K562 (cell line): ENCODE results near the gene EFR3B. TPM values are rescaled to one million over a fixed set of nuclear protein-coding genes. Genes with fewer than 3 reads are reported as not detected.

Experiments used
- ATAC-seq: fragments of 200-7000 bp; cut with Tn5 transposase; 3 replicates; pipeline ENCODE4 v1.9.1; 2020; ENCODE audit warnings: moderate library complexity
- BruUV-seq: library from RNA; stranded (reverse); fragments of 400-500 nt; replicated peaks from 2 replicates; lab custom pipeline; 2021; lab: Mats Ljungman, UMichigan
- CTCF ChIA-PET: fragments of 300-600 bp; formaldehyde crosslinking; extraction: SDS; loops from one replicate; lab custom pipeline; 2021; ENCODE audit warnings: low intra/inter-chr PET ratio; lab: Yijun Ruan, JAX
- POLR2A ChIA-PET: fragments of 300-600, 350-650 bp; sonication (Branson Sonifier 250); formaldehyde crosslinking; extraction: SDS; loops from one replicate; lab custom pipeline; 2021; ENCODE audit warnings: antibody characterized with exemption, inconsistent platforms; lab: Yijun Ruan, JAX
- DNase-seq, 4 experiments: peaks; one replicate each; pipeline versions ENCODE4 v3.0.0 to v3.0.0-alpha.2; 2011 to 2018; ENCODE audit warnings: low spot score in 3 of 4, mixed read lengths in 3 of 4; ENCODE audit errors: extremely low read depth in 1 of 4
- FAIRE-seq: peaks from 2 replicates; lab custom pipeline; 2011; peaks lifted over from hg19 to GRCh38; lab: Jason Lieb, UNC
- H2AFZ ChIP-seq: 2 replicates; pipeline ENCODE4 v1.6.0; 2011; ENCODE audit warnings: low read depth, low read length, control low read depth, inconsistent platforms
- H3K27ac ChIP-seq: fragments of 200-600 bp; 3 replicates; pipeline ENCODE4 v1.8.0; 2011; ENCODE audit warnings: low read depth, mild to moderate bottlenecking, control low read depth, inconsistent platforms, low read length, moderate library complexity, mixed read lengths; ENCODE audit errors: extremely low read depth
- H3K27me3 ChIP-seq, 2 experiments: fragments of 300-600 bp in 1 of 2; 2 replicates in 1 of 2; 3 replicates in 1 of 2; pipeline versions ENCODE4 v1.6.0 to v1.8.0; 2011; ENCODE audit warnings: inconsistent platforms in 2 of 2, low read length in 2 of 2, mild to moderate bottlenecking in 1 of 2, mixed read lengths in 1 of 2, moderate library complexity in 1 of 2; ENCODE audit not compliant: control insufficient read depth in 2 of 2, insufficient read depth in 2 of 2
- H3K36me3 ChIP-seq: fragments of 300-600 bp; 3 replicates; pipeline ENCODE4 v1.8.0; 2011; ENCODE audit warnings: mild to moderate bottlenecking, low read length, inconsistent platforms; ENCODE audit not compliant: control insufficient read depth, insufficient read depth
- H3K4me1 ChIP-seq, 2 experiments: fragments of 200-600 bp in 1 of 2; replicated peaks in 1 of 2; 2 replicates in 1 of 2; 3 replicates in 1 of 2; pipeline versions ENCODE4 v1.5.1 to v1.8.0; 2011; ENCODE audit warnings: inconsistent platforms in 2 of 2, low read length in 2 of 2, mild to moderate bottlenecking in 1 of 2, mixed read lengths in 1 of 2, moderate library complexity in 1 of 2; ENCODE audit not compliant: control insufficient read depth in 2 of 2, insufficient read depth in 2 of 2
- H3K4me2 ChIP-seq: 2 replicates; pipeline ENCODE4 v1.6.1; 2011; ENCODE audit warnings: low read length, control low read depth, inconsistent platforms, mixed read lengths; ENCODE audit not compliant: insufficient read depth
- H3K4me3 ChIP-seq: fragments of 200-600 bp; sonication (generic), shearing (Covaris generic); 2 replicates; pipeline ENCODE4 v1.5.1; 2016; ENCODE audit warnings: control low read depth, inconsistent platforms
- H3K79me2 ChIP-seq: fragments of 200-600 bp; 3 replicates; pipeline ENCODE4 v1.8.0; 2011; ENCODE audit warnings: low read length, inconsistent platforms; ENCODE audit not compliant: control insufficient read depth, insufficient read depth
- H3K9ac ChIP-seq, 2 experiments: 2 replicates each; pipeline versions ENCODE4 v1.6.0 to v1.6.1; 2011; ENCODE audit warnings: low read depth in 2 of 2, low read length in 2 of 2, control low read depth in 1 of 2, inconsistent platforms in 1 of 2, mild to moderate bottlenecking in 1 of 2, mixed read lengths in 1 of 2; ENCODE audit not compliant: insufficient read depth in 1 of 2
- H3K9me1 ChIP-seq: one replicate; pipeline ENCODE4 v1.6.0; 2011; ENCODE audit warnings: inconsistent platforms, mild to moderate bottlenecking, low read length, moderate library complexity; ENCODE audit not compliant: control insufficient read depth, insufficient read depth
- H3K9me3 ChIP-seq: replicated peaks from 2 replicates; pipeline ENCODE4 v1.5.1; 2011; ENCODE audit warnings: low read depth, low read length, inconsistent platforms; ENCODE audit not compliant: control insufficient read depth, insufficient read depth
- H4K20me1 ChIP-seq: replicated peaks from 2 replicates; pipeline ENCODE4 v1.6.1; 2011; ENCODE audit warnings: low read length, inconsistent platforms, mixed read lengths; ENCODE audit not compliant: control insufficient read depth, insufficient read depth
- KAT2B ChIP-seq: IDR thresholded peaks from one replicate; pipeline ENCODE4 v1.6.1; 2012; ENCODE audit warnings: low read depth, mild to moderate bottlenecking, control low read depth, inconsistent platforms, low read length, moderate library complexity
- NR2F6 ChIP-seq: fragments of 450-650 bp; formaldehyde crosslinking; IDR thresholded peaks from 2 replicates; pipeline ENCODE4 v1.4.0; 2020; ENCODE audit warnings: mild to moderate bottlenecking
- PML ChIP-seq: IDR thresholded peaks from 2 replicates; pipeline ENCODE4 v1.6.1; 2012; ENCODE audit warnings: low read length, inconsistent platforms
- RCOR1 ChIP-seq, 2 experiments: IDR thresholded peaks; 2 replicates each; pipeline ENCODE4 v1.6.1; 2012; ENCODE audit warnings: low read depth in 2 of 2, low read length in 2 of 2, borderline replicate concordance in 1 of 2, improper control_type of control experiment in 1 of 2
- TGIF2 ChIP-seq: sonication (generic); formaldehyde crosslinking; IDR thresholded peaks from 2 replicates; pipeline ENCODE4 v1.8.1; 2022; ENCODE audit warnings: mild to moderate bottlenecking, missing genetic modification reagents, moderate library complexity
- TSC22D4 ChIP-seq: fragments of 450-650 bp; IDR thresholded peaks from 2 replicates; pipeline ENCODE4 v1.6.1; 2016; ENCODE audit warnings: missing genetic modification characterization, missing biosample characterization, control low read depth
- WGBS: fragments of 100-300 bp; shearing (Covaris generic); methylation state at CpG from one replicate; pipeline ENCODE4 v1.1.6; 2016; ENCODE audit warnings: low coverage, mixed read lengths; ENCODE audit not compliant: insufficient coverage; ENCODE audit errors: missing lambda C conversion rate; 5-methylcytosine and 5-hydroxymethylcytosine counted together
- in situ Hi-C: fragments of 300-500 bp; cut with MboI; formaldehyde crosslinking; loops from 4 replicates; pipeline ENCODE4 v1.15.0; 2018; ENCODE audit warnings: inconsistent platforms, mixed read lengths
- intact Hi-C: fragments of 100-400 bp; cut with micrococcal nuclease; formaldehyde crosslinking; loops from 2 replicates; pipeline ENCODE4 v1.14.2; 2022
- polyA plus RNA-seq, 8 experiments: library from polyadenylated mRNA; depleted of rRNA in 4 of 8; stranded (reverse) in 5 of 8; unstranded in 3 of 8; fragments of >200 nt; fragmentation: Nextera tagmentation in 2 of 8; fragmentation: Illumina TruSeq in 1 of 8; extraction: Ambion mirVana in 2 of 8; extraction: Trizol in 1 of 8; gene quantifications; 2 replicates each; pipeline versions ENCODE4 v1.2.1 to v1.2.3, GENCODE V29; 2011 to 2014; ENCODE audit warnings: inconsistent platforms in 1 of 8, missing spikeins in 1 of 8
- total RNA-seq, 7 experiments: library from RNA; depleted of rRNA in 6 of 7; stranded (reverse); fragments of >200 nt in 6 of 7; fragmentation: Illumina TruSeq in 2 of 7; extraction: Trizol in 2 of 7; gene quantifications; 2 replicates each; pipeline versions ENCODE4 v1.2.1 to v1.2.3, GENCODE V29; 2011 to 2021; ENCODE audit warnings: low replicate concordance in 1 of 7
- TF ChIP-seq, protein P1 (sequence below), 2 experiments: IDR thresholded peaks; 2 replicates each; pipeline ENCODE4 v1.6.1; 2011; ENCODE audit warnings: borderline replicate concordance in 1 of 2, control low read depth in 1 of 2, low read depth in 1 of 2, low read length in 1 of 2, mild to moderate bottlenecking in 1 of 2, mixed read lengths in 1 of 2, moderate library complexity in 1 of 2; ENCODE audit not compliant: insufficient read depth in 1 of 2, insufficient read length in 1 of 2, poor library complexity in 1 of 2, severe bottlenecking in 1 of 2; ENCODE audit errors: extremely low read depth in 1 of 2
- TF ChIP-seq, protein P2 (sequence below): fragments of 450-650 bp; IDR thresholded peaks from 2 replicates; pipeline ENCODE4 v1.6.1; 2017; ENCODE audit warnings: antibody characterized with exemption, mild to moderate bottlenecking

The EFR3B gene
- total and polyA plus RNA-seq, 9 of the 15 experiments (the other 6 are each of a cell fraction or from before 2014, with no cell fraction given): not detected

GRCh38 chr2:25062511-25062917, 20.6 kb downstream of the EFR3B start:
- no peaks in the 10 kb centered on the region for H4K20me1 ChIP-seq
- ChIA-PET CTCF (no interaction called here), POLR2A (no interaction called here)
- in situ Hi-C loops (no loop called here), intact Hi-C loops (no loop called here)
- no peaks in the 10 kb centered on the region for H3K36me3 ChIP-seq
- no peak for ATAC-seq
- H2AFZ ChIP-seq: no peak overlapping the region
- DNase-seq: no peak
- no peak overlapping the region for H3K9ac ChIP-seq
- H3K4me2 ChIP-seq: no peak overlapping the region
- no peaks in the 10 kb centered on the region for H3K9me1 ChIP-seq
- no TSS peak for BruUV-seq
- H3K79me2 ChIP-seq: no peaks in the 10 kb centered on the region
- peaks cover 12 to 45% of the 10 kb centered on the region in 2 experiments; a peak in 4 of 5 replicates for H3K27me3 ChIP-seq
- FAIRE-seq: no peak
- WGBS: 11% methylated on average over 11 of the region's 11 CpGs
- H3K4me3 ChIP-seq: no peak overlapping the region
- TF ChIP-seq RCOR1 (IDR thresholded peaks at IDR 0.05; ENCODE audit: borderline replicate concordance in 1 of 2, low read depth in 2 of 2, low read length in 2 of 2): no peak
- no peak for TF ChIP-seq TSC22D4 (tag)
- no peak for TF ChIP-seq PML
- TF ChIP-seq, protein P1, sequence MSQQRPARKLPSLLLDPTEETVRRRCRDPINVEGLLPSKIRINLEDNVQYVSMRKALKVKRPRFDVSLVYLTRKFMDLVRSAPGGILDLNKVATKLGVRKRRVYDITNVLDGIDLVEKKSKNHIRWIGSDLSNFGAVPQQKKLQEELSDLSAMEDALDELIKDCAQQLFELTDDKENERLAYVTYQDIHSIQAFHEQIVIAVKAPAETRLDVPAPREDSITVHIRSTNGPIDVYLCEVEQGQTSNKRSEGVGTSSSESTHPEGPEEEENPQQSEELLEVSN (IDR thresholded peaks at IDR 0.05; ENCODE audit: borderline replicate concordance in 1 of 2, extremely low read depth in 1 of 2, insufficient read depth in 1 of 2, insufficient read length in 1 of 2, low read depth in 1 of 2, low read length in 1 of 2, poor library complexity in 1 of 2, severe bottlenecking in 1 of 2): no peak
- TF ChIP-seq KAT2B: no peak
- TF ChIP-seq, protein P2, sequence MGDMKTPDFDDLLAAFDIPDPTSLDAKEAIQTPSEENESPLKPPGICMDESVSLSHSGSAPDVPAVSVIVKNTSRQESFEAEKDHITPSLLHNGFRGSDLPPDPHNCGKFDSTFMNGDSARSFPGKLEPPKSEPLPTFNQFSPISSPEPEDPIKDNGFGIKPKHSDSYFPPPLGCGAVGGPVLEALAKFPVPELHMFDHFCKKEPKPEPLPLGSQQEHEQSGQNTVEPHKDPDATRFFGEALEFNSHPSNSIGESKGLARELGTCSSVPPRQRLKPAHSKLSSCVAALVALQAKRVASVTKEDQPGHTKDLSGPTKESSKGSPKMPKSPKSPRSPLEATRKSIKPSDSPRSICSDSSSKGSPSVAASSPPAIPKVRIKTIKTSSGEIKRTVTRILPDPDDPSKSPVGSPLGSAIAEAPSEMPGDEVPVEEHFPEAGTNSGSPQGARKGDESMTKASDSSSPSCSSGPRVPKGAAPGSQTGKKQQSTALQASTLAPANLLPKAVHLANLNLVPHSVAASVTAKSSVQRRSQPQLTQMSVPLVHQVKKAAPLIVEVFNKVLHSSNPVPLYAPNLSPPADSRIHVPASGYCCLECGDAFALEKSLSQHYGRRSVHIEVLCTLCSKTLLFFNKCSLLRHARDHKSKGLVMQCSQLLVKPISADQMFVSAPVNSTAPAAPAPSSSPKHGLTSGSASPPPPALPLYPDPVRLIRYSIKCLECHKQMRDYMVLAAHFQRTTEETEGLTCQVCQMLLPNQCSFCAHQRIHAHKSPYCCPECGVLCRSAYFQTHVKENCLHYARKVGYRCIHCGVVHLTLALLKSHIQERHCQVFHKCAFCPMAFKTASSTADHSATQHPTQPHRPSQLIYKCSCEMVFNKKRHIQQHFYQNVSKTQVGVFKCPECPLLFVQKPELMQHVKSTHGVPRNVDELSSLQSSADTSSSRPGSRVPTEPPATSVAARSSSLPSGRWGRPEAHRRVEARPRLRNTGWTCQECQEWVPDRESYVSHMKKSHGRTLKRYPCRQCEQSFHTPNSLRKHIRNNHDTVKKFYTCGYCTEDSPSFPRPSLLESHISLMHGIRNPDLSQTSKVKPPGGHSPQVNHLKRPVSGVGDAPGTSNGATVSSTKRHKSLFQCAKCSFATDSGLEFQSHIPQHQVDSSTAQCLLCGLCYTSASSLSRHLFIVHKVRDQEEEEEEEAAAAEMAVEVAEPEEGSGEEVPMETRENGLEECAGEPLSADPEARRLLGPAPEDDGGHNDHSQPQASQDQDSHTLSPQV: no peak
- no peak for TF ChIP-seq TGIF2 (CRISPR knock-in tag)
- no peak for TF ChIP-seq NR2F6 (CRISPR knock-in tag)
- H3K9me3 ChIP-seq: no peaks in the 10 kb centered on the region
- H3K4me1 ChIP-seq: no peaks in the 10 kb centered on the region
- H3K27ac ChIP-seq: no peak overlapping the region
